SKM-1 treated with dmso at 0.1 percent for 144 hours (cell line): ENCODE measurements around the gene LGR5.
"Not testable (repeated sequence)": the region's sequence is repeated elsewhere in the genome, so short reads cannot be mapped to it uniquely, and the experiment has no call there.

ENCODE experiments used
- DNase-seq: peaks from one replicate; lab custom pipeline; 2025; ENCODE audit not compliant: unreplicated experiment; lab: John Stamatoyannopoulos, UW

Gene LGR5

DNA sequence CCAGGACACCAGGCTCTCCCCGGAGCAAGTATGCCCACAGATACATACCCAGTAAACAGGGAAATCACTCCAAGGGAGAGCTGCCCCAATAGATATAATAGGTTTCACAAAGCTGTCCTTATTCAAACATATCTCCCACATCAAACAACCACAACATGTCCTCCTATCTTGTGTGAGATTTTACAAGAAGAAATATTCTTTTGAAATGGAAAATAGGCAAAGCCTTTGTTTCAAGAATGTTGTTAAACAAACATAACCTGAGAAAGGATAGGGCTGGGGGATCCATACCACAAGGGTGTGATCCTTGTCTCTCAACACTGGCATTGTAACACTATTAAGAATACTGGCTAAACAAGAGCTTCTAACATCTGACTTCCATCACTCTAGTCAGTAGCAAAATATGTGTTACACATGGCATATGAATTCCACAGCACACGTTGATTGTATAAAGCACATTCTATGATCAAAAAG is 32.9 kb downstream of the LGR5 start:
- no peak for DNase-seq

DNA sequence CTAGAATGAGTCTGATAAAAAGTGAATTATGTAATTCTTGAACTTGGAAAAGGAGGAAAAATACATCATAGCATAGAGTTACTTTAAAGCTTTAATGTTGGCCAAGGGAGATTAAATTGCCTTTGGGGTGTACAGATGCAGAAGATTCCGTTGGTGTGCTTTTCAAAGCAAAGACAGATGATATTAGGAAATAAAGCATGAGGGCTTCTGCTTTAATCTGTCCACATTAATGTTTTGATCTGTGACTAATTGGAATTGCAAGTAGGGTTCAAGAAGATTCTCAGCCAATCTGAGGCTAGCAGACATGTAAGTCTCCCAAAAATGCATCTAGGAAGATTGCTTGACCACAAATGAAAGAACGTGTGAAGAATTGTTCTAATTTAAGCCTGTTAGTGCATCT is 35.2 kb downstream of the LGR5 start:
- no peak for DNase-seq

DNA sequence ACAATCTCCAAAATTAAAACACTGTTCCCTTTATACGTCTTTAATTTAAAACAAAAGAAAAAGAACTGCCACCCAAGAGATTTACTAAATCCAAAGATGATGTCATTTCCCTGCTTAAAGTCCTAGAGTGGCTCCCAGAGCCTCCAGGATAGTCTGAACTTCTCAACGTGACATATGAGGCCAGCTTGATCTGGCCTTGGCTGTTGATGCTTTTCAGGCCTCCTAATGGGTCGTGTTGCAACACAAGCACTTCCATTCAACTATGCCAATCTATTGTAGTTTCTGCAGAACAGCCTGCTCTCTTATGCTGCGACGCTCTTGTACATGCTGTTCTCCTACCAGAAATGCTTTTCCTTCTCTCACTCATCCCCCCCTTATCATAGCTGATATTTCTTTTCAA is 35.7 kb downstream of the LGR5 start:
- no peak for DNase-seq

DNA sequence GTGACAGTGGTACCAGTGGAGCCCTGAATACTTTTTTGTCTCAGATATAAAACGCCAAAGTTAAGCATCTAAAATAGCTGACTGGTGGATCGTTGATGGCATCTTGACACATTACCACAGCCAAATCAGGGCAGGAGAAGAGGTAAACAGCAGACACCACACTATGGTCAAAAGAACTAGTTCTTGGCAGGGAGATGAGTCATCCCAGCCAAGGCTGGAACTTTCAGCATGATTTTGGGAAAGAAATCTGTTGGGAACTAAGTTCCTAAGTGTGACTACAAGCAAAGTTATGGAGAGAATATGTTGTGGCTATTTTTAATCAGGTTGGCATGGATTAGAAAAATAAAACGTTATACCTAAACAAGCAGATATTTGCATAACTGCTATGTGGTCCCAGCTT is 36.9 kb downstream of the LGR5 start:
- no peak for DNase-seq

DNA sequence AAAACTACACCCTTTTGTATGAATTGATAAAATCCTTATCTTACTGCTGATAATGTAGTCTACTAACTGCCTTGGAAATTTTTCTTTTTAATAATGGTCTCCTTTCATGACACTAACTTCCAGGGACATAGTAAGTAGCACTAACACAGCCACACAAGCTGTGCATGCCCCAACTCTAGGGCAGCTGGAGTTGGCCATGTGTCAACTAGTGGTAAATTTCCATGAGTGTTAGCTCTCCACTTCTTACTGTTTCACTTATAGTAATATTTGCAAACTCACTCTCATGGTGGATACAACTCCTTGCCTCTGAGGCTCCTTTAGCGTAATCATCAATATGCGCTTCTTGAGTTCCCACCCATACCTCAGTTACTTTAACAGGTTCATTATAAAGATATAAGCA is 38.0 kb downstream of the LGR5 start:
- no peak for DNase-seq

DNA sequence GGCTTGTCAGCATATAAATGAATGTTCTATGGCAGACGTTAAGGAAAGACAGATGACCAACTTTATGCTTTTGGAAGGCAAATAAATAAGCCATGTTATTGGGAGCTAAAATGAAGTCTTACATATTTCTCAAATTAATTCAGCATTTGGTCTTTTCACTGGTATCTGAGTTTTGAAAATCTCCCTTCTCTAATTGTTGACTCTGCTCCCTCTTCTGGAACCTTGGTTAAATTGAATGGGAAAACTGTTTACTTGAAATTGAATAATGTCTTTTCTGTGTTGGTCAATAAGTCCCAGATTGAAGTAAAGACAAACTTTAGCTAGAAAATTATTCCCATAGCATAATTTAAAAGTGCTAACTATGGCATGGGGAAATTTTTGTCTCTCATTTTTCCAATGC is 38.7 kb downstream of the LGR5 start:
- DNase-seq: no peak

DNA sequence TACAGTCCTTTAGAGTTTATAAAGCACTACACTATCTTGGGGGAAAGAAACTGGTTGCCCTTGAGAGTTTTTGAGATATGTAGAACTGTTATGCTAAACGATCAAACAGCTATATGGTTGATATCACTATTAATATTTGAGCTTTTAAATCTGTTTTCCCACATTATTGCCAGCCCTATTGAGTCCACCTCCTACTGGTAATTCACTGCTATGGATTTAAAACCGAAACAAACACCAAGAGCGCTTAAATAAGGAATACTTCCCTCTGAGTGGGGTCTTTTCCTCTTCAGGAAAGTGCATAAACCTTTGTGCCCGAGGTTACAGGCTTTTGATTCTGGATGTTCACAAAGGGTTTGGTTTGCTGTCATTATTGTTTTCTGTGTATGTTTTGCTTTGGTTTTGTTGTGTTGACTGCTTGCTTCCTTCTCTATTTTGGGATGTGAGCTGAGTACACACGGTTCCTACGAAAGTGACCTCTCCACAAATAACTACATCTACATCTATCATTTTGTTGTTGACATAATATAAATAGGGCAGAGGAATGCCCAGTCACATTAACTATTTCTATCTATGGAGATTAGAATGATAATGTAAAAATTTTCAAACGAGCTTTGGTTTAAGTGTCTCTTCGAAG is 44.8 kb downstream of the LGR5 start:
- no peak for DNase-seq

DNA sequence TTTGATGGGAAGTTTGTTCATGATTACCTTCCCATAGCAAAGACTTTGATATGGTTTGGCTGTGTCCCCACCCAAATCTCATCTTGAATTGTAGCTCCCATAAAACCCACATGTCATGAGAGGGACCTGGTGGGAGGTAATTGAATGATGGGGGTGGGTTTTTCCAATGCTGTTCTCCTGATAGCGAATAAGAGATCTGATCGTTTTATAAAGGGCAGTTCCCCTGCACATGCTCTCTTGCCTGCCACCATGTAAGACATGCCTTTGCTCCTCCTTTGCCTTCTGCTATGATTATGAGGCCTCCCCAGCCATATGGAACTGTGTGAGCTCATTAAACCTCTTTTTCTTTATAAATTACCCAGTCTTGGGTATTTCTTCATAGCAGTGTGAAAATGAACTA is 51.2 kb downstream of the LGR5 start:
- not testable (repeated sequence) for DNase-seq

DNA sequence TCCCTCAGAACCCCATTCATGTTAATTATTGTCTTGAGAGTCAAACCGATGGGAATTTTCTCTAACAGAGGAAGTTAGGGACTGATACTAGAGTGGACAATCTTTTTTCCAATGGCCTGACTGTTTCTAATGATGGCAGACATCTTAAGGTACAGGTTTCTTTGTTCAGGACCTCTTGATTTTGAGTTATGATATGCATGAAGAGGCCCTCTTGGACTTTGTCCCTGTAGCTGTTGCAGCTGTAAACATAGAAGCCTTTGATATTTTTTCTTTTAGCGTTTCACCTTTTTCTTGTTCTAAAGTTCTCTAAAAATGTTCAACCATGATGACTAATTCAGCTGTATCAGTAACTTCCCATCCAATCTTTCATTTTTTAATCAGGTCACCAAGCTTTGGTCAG is 53.0 kb downstream of the LGR5 start:
- DNase-seq: no peak

DNA sequence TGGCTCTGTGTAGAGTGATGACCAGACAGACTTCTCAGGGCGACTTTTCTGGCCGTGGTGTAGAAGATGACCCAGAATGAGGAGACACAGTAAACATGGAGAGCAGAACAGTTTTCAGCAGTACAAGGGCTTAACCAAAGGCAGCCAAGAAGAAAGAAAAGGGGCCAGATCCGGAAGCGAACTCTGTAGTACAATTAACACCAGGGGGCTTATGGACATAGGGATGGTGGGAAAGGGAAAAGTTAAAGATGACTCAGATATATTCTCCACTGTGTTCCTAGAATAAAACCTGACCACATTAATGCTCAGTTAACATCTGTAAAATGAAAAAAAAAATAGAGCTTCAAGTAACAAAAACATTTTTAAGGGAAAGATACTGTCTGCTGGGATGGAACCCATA is 60.2 kb downstream of the LGR5 start:
- DNase-seq: no peak

DNA sequence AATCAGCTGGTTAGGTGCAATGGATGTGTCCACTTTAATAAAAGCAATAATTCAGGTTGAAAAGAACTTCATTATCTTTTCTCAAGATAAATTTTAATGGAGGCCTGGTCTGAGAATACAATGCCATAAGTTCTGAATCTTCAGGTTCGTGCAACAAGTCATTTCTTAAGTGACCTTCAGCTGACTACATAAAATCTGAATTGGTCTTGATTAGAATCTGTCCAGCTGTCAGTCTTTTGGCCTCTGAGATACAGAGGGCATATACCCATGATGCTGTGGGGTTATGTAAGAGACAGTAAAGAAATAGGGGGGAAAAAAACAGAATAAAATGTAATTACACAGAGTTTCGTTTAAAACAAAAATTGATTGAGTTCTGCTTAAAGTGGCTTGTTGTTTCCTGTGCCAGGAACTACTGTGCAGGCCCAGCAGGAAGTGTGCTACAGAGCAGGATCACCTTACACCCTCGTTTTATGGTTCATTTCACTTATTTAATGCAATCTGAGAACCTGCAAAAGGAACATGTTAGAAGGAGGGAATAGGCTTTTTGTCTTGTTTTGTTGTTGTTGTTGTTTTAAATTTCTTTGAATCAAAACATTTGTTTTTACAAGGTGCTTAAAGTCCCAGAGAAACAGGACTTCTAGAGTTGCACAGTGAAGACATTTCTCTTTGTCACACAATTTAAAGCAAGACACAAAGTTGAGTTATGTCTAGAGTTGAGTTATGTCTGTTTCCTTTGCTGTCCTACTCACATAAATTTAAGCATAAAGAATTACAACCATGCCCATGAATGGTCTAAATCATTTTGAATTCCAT is 64.2 kb downstream of the LGR5 start:
- no peak for DNase-seq

DNA sequence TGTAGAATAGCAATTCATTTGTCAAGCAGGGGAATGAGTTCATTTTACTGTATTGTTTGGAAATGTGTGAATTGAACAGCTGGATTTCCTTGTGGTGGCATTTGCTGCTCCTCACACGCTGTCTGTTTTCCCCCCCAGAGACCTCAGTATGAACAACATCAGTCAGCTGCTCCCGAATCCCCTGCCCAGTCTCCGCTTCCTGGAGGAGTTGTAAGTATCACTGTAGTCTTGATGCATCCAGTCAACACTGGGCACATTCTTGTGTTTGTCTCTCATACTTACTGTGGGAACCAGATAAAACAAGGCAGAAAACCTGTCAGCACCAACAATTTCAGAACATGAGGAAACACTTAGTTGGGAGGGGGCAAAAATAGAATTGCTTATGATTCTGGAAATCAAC is 64.9 kb downstream of the LGR5 start:
- DNase-seq: no peak

DNA sequence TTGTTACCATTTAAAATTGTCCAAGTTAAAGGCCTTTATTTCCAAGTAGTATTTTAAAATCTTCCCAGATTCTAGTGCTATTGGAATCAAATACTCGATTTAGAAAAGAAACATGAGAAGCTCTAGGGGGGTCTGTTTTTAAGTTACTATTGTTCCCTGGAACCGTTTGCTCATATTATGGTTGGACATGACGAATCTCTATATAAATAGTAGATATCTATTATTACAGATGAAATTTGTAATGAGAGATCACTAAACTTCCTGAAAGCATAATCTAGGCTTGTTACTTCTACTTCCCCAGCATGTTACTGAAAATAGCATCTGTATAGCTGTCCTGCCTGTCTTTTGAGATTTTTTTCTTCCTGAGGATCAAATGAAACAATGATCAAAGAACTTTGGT is 70.1 kb downstream of the LGR5 start:
- no peak for DNase-seq

DNA sequence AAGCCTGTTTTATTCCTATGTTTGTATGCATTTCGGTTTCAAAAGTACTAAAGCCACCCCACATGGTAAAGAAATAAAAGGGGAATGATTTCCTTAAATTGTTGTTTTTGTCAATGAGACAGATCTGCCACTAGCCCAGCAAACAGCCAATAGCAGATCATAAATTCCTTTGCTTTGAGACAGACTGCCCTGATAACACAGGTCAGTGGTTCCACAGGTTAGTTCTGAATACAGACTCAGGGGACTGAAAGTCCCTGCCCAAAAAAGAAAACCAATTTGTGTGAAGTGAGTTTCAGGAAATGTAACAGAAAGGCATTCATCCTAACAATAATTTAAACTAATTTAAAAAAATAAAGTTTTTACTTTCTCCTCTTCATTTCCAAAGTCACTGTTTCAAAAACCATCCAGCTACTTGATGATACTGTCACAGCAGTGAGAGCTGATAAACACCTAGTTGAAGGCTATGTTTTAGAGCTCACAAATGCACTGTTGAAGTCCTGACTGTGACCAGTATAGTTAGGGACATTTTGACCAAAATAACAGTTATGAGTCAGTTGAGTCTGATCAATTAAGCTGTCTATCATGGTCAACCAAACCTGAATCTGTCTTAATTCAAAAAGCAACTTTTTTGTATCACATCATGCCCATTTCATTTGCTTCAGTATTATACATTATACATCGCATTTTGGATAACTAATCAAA is 77.7 kb downstream of the LGR5 start:
- DNase-seq: no peak

DNA sequence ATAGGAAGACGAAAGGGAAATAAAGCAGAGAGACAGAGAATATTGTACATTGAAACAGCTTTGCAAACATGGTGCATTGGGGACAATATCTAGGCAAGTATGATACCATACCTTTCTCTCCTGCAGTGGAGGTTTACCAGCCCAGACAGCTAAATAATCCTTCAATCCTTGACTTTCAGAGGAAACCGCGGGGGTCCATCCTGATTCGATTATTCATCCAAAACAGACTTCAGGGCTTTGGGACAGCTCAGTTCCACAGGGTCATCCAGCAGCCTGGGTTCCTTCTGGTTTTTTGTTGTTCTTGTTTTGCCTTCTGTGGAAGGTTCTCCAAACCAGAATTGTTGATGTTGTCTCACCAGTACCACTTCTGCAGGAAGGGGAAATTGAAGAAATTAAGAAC is 81.5 kb downstream of the LGR5 start:
- no peak for DNase-seq

DNA sequence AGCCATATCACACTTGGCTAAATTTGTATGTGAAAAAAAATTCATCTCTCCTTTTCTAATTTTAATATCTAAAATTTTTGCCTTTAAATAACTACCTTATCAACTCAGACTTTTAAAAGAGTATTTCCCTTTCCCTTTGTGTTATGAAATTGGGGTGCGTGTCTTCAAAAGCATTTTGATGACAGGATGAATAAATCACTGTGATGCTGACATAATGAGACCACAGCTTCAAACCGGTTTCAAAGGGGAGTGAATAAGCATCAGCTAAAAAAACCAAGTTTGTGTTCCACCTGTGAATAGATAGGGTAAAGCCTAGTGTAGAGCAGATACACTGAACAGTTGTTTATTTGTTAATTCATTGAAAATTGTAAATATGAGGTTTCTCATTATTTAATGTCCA is 85.0 kb downstream of the LGR5 start:
- DNase-seq: no peak

DNA sequence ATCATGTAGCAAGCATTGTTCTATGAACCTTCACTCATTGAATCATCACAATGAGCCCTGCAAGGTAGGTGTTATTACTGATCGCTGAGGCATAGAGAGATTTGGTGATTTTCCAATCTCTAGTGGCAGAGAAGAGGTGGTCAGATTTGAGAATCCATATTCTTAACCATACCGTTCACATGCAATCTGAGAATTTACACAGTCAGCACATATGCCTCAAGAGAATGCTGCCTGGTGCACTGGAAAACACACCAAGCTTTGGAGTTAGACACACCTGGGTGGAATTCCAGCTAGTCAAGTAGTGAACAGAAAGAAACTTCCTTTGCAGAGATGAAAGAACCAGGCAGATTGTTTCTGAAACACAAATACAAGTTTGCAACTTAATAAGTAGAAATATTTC is 94.1 kb downstream of the LGR5 start:
- no peak for DNase-seq

DNA sequence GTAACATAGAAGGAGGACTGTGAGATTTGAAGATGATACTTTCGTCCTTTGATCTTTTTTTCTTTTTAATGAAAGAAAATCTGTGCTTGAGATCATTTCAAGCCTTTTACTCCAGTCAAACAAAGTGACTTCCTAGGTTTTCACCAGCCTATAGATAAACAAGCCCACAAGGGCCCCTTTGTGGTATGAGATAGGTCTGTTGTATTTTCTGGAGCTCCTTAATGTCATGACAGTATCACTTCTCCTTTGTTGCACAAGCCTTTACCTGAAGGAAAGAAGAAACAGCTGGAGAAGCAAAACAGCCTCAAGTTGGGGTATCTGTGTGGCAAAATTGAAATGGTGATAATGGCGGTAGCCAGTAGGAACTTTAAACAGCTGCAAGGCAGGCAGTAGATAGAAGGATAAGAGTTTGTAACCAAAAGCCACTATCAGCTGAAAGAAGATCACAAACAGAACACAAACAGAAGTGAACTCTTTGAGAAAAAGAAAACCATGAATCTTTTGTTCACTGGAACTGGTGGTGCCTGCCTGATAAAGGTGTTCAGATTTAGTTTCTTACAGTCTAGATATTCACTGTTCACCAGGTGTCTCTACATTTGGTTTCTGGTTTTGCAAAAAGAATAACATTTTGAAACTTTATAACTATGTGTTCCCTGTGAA is 96.8 kb downstream of the LGR5 start:
- DNase-seq: no peak

DNA sequence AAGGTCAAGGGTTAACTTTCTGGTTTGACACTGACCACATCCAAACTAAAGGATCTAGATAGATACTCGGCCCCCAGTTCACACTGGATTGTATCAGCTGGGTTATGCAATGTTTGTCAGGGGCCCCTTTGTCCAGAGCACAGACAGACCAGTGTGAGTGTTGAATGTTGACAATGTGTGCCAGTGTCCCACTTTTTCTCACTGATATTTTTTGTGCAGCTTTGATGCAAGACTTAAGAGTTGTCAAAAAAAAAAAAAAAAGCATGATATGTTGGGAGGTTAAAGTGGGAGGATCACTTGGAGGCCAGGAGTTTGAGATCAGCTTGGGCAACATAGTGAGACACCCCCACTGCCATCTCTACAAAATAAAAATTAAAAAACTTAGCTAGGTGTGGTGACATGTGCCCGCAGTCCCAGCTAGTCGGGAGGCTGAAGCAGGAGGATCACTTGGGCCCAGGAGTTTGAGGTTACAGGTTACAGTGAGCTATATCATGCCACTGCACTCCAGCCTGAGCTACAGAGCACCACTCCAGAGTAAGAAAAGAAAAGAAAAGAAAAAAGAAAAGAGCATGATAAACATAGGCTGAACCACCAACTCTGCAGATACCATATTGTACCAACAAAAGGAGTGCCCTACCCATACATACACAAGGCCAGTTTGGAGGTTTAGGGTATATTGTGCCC is 97.5 kb downstream of the LGR5 start:
- DNase-seq: no peak

DNA sequence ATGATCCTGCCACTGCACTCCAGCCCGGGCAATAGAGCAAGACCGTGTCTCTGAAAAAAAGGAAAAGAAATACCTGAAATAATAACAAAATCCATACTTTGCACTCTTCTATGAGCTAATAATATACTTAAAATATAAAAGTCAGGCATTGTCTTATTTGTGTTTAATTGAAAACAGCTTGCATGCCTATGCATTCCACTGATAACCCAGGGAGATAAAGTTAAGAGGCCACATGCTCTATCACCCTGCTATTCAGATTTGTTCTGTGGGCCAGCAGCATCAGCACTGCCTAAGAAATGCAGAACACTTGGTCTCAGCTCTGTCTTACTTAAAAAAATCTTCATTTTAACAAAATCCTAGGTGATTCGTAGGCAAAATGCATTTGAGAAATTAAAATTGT is 99.2 kb downstream of the LGR5 start:
- DNase-seq: no peak

DNA sequence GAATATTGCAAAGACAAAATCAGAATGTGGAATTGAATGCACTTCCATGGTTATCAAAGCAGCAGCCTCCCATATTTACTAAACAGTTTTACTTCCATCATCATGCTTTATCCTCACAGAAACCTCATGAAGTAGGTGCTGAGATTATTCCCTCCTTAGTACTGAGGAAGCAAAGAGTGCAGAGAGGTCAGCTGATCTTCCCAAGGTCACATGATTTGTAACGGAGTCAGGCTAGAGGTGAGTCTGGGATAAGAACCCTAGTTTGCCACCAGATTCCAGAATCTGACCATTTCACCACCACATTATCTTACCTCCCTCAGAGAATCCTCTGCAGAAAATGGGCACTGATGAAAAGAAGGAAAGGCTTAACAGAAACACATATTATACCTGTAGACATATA is 102.0 kb downstream of the LGR5 start:
- no peak for DNase-seq
